ENCODE results near the gene MAP2K5. TPM values are rescaled to one million over a fixed set of nuclear protein-coding genes. Genes with fewer than 3 reads are reported as not detected.

The MAP2K5 gene
- total RNA-seq, 1 donor from 2014 or later: 26.1 TPM

- Mint-ChIP-seq H3K9me3 (ENCODE audit: unreplicated experiment) (no peaks in the 10 kb centered on the region), H3K4me3 (ENCODE audit: unreplicated experiment) (no peak overlapping the region), H3K27me3 (ENCODE audit: unreplicated experiment) (no peaks in the 10 kb centered on the region), H3K4me1 (ENCODE audit: unreplicated experiment) (peaks cover 9% of the 10 kb centered on the region), H3K36me3 (ENCODE audit: unreplicated experiment) (peaks cover 2% of the 10 kb centered on the region), H3K27ac (ENCODE audit: unreplicated experiment) (no peak overlapping the region)
- peak; percentile 81 for DNase-seq (ENCODE audit: extremely low spot score, unreplicated experiment)
- TF ChIP-seq, protein P1, sequence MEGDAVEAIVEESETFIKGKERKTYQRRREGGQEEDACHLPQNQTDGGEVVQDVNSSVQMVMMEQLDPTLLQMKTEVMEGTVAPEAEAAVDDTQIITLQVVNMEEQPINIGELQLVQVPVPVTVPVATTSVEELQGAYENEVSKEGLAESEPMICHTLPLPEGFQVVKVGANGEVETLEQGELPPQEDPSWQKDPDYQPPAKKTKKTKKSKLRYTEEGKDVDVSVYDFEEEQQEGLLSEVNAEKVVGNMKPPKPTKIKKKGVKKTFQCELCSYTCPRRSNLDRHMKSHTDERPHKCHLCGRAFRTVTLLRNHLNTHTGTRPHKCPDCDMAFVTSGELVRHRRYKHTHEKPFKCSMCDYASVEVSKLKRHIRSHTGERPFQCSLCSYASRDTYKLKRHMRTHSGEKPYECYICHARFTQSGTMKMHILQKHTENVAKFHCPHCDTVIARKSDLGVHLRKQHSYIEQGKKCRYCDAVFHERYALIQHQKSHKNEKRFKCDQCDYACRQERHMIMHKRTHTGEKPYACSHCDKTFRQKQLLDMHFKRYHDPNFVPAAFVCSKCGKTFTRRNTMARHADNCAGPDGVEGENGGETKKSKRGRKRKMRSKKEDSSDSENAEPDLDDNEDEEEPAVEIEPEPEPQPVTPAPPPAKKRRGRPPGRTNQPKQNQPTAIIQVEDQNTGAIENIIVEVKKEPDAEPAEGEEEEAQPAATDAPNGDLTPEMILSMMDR (IDR thresholded peaks at IDR 0.05): no peak
Measured at GRCh38 chr15:67803996-67804843, 261.7 kb downstream of the MAP2K5 start.

DNA sequence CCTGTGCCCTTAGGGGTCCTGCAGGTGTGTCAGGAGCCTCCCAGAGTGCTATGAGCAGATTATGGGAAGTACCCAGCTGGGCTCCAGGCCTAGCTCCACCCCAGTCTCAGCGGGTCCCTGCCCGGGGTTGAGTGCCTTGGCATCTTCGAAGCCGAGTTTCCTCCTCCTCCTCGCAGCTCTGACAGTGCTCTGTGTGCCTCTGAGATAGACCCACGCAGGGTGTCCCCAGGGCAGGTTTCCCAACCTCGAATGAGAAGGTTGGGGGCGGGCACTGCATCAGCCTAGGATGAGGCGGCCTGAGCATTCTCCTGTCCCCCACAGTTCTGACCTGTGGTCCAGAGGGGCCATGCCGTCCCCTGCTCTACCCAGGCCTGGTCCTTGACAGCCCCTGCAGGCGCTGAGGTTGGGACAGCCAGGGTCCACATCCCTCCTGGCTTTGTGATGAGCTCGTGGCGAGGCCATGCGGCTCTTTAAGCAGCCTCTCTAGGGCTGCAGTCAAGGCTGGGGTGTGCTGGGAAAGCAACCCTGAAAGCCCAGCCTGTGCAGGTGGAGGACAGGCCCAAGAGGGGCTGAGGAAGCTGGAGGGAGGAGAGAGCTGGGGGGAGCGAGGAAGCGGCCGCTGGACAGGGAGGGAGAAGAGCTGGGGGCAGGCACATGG, 262.6 kb downstream of the MAP2K5 start:
- TF ChIP-seq, protein P1 (IDR thresholded peaks at IDR 0.05): no peak
- Mint-ChIP-seq H3K27ac (ENCODE audit: unreplicated experiment) (no peak overlapping the region), H3K27me3 (ENCODE audit: unreplicated experiment) (no peaks in the 10 kb centered on the region), H3K9me3 (ENCODE audit: unreplicated experiment) (no peaks in the 10 kb centered on the region), H3K4me1 (ENCODE audit: unreplicated experiment) (peaks cover 9% of the 10 kb centered on the region), H3K4me3 (ENCODE audit: unreplicated experiment) (no peak overlapping the region), H3K36me3 (ENCODE audit: unreplicated experiment) (peaks cover 2% of the 10 kb centered on the region)
- DNase-seq (ENCODE audit: extremely low spot score, unreplicated experiment): peak; percentile 49

DNA sequence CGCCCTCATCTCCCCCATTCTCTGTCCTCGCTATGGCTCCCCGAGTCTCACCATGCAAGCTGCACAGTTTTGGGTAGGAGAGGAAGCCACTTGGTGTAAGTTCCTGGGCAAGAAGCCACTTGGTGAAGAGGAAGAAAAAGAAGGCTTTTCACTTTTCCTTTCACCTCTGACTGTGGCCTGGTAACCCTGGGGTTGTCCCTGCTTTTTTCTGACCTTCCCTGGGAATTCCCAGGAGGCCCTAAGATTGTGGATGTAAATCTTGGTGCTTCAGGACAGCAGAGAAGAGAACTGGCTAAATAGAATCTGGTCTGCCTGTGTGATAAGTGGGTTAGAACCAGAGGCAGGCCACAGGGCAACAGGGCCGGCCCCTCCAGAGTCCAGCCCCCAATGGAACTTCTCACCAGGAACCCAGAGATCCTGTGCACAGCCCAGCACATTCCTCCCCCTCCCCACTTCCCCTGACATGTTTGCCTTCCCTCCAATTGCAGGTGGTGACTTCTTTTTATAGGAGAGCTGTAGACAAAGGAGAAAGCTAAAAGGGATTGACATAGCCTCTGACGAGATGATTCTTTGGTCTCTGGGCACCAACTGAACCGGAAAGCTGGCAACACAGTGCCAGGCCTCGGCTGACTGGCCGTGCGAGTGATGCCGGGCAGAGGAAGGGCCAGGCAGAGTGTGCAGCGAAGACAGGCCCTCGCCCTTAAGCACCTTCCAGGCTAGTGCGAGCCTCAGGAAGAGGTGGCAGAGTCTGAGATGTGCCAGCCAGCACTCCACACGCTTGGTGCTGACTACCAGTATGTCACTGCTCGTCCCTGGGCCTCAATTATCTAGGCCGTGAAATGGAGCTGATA, 263.4 kb downstream of the MAP2K5 start:
- DNase-seq (ENCODE audit: extremely low spot score, unreplicated experiment): peak; percentile 73
- no peaks in the 10 kb centered on the region for H3K27me3 Mint-ChIP-seq (ENCODE audit: unreplicated experiment)
- TF ChIP-seq, protein P1 (IDR thresholded peaks at IDR 0.05): no peak
- no peaks in the 10 kb centered on the region for H3K9me3 Mint-ChIP-seq (ENCODE audit: unreplicated experiment)
- peaks cover 2% of the 10 kb centered on the region for H3K36me3 Mint-ChIP-seq (ENCODE audit: unreplicated experiment)
- no peak overlapping the region for H3K4me3 Mint-ChIP-seq (ENCODE audit: unreplicated experiment)
- peaks cover 9% of the 10 kb centered on the region for H3K4me1 Mint-ChIP-seq (ENCODE audit: unreplicated experiment)
- no peak overlapping the region for H3K27ac Mint-ChIP-seq (ENCODE audit: unreplicated experiment)

DNA sequence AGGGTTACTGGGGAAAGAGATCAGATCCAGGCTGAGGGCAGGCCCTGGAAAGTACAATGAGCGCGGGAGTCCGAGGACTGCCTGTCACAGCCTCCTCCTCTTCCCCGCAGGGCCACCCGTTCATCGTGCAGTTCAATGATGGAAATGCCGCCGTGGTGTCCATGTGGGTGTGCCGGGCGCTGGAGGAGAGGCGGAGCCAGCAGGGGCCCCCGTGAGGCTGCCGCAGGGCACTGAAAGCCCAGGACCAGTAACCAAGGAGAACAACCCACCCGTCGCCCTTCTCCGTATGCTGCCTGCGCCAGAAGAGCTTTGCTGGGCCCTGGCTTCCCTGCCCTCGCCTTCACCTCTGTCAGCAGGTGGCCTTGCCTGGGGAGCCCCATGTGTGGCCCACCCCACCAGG, 264.0 kb downstream of the MAP2K5 start:
- no peak for DNase-seq (ENCODE audit: extremely low spot score, unreplicated experiment)
- Mint-ChIP-seq H3K27me3 (ENCODE audit: unreplicated experiment) (no peaks in the 10 kb centered on the region), H3K4me1 (ENCODE audit: unreplicated experiment) (peaks cover 9% of the 10 kb centered on the region), H3K36me3 (ENCODE audit: unreplicated experiment) (peaks cover 2% of the 10 kb centered on the region), H3K27ac (ENCODE audit: unreplicated experiment) (no peak overlapping the region), H3K4me3 (ENCODE audit: unreplicated experiment) (no peak overlapping the region), H3K9me3 (ENCODE audit: unreplicated experiment) (no peaks in the 10 kb centered on the region)
- TF ChIP-seq, protein P1 (IDR thresholded peaks at IDR 0.05): no peak

Data from osteocyte (in vitro differentiated cells).